SK-N-SH (cell line): Measurements from ENCODE around the gene POMGNT1.
A peak's percentile ranks its signal among the peaks of the same experiment; 100 is the strongest.

Experiments
- CTCF ChIP-seq: fragments of 200-600 bp; sonication (generic); IDR thresholded peaks from 2 replicates; pipeline ENCODE4 v1.6.1; 2017; ENCODE audit warnings: antibody characterized with exemption, mild to moderate bottlenecking, moderate library complexity
- SIN3A ChIP-seq: IDR thresholded peaks from 2 replicates; pipeline ENCODE4 v1.6.1; 2012; ENCODE audit warnings: low read depth, mild to moderate bottlenecking, low read length, moderate library complexity, borderline replicate concordance
- USF2 ChIP-seq: fragments of 150-350 bp; IDR thresholded peaks from 2 replicates; pipeline ENCODE4 v1.6.1; 2017; ENCODE audit warnings: antibody characterized with exemption, low read length, low read depth, borderline replicate concordance
- TF ChIP-seq, protein P1 (sequence below): IDR thresholded peaks from 2 replicates; pipeline ENCODE4 v1.4.0; 2012; ENCODE audit warnings: low read depth, borderline replicate concordance

DNA sequence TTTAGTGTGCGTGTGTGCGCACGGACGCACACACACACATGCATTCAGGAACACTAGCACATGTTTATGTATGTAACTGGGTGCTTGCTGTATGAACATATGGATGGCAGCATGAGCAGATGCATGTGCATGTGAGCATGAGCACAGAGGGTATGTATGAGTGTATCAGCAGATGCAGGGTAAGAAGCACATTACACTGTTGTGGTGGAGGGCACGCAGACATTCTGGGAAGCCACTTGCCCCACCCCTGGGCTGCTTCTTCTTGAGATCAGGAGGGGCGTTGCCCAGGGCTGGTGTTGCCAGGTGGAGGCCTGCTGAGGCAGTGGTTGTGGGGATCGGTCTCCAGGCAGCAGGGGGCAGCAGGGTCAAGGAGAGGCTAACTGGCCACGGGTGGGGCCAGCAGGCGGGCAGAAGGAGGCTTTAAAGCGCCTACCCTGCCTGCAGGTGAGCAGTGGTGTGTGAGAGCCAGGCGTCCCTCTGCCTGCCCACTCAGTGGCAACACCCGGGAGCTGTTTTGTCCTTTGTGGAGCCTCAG is 18.1 kb downstream of the POMGNT1 start:
- TF ChIP-seq USF2 (no peak), CTCF (peak; percentile 13; the same call in 1 of the 2 replicates), SIN3A (no peak)
- TF ChIP-seq, protein P1, sequence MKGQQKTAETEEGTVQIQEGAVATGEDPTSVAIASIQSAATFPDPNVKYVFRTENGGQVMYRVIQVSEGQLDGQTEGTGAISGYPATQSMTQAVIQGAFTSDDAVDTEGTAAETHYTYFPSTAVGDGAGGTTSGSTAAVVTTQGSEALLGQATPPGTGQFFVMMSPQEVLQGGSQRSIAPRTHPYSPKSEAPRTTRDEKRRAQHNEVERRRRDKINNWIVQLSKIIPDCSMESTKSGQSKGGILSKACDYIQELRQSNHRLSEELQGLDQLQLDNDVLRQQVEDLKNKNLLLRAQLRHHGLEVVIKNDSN, result no peak
